Stomach (tissue), 4 donors: Measurements from ENCODE around the gene SNAPIN.

ENCODE experiments used
- CTCF ChIP-seq, 7 experiments: fragments of 450-650 bp in 4 of 7; fragments of 200-600 bp in 3 of 7; sonication (generic) in 3 of 7; IDR thresholded peaks; one replicate each; pipeline ENCODE4 v1.5.1; 2016 to 2019; ENCODE audit warnings: antibody characterized with exemption in 7 of 7, control low read depth in 2 of 7, mild to moderate bottlenecking in 1 of 7
- POLR2A ChIP-seq, 4 donors: fragments of 450-650 bp; IDR thresholded peaks; one replicate each; pipeline ENCODE4 v1.6.1; 2016; ENCODE audit warnings: antibody characterized with exemption in 4 of 4, control low read depth in 2 of 4, mild to moderate bottlenecking in 1 of 4, moderate library complexity in 1 of 4

- TF ChIP-seq POLR2A (IDR thresholded peaks at IDR 0.05) (no peak), CTCF (IDR thresholded peaks at IDR 0.05) (no peak)
Observed at GRCh38 chr1:153698923-153699714, 40.6 kb downstream of the SNAPIN start.
